Measurements from ENCODE around the gene ERI2.
A peak's percentile ranks its signal among the peaks of the same experiment; 100 is the strongest.

Gene ERI2

GRCh38 chr16:20746461-20746860 is 59.8 kb downstream of the ERI2 start:
- no peak for DNase-seq (ENCODE audit: low read depth in 1 of 2, low spot score in 1 of 2)
- H3K27me3 ChIP-seq (ENCODE audit: insufficient read depth, poor library complexity, severe bottlenecking), result no peaks in the 10 kb centered on the region
- TF ChIP-seq REST (IDR thresholded peaks at IDR 0.05; ENCODE audit: insufficient replicate concordance, low read depth), result no peak
- TF ChIP-seq CTCF (IDR thresholded peaks at IDR 0.05; ENCODE audit: insufficient read depth, low read length), result no peak
- TF ChIP-seq SPI1 (IDR thresholded peaks at IDR 0.05; ENCODE audit: borderline replicate concordance, low read depth), result no peak
- no peak for TF ChIP-seq POLR2AphosphoS5 (IDR thresholded peaks at IDR 0.05; ENCODE audit: low read depth)
- no peak for TF ChIP-seq GABPA (IDR thresholded peaks at IDR 0.05; ENCODE audit: low read depth)
- H3K27ac ChIP-seq (replicated peaks), result peak overlapping the region; percentile 81
- no peak overlapping the region for H3K4me3 ChIP-seq (replicated peaks; ENCODE audit: insufficient read depth, low read length)

All from HL-60 (cell line).